OCI-LY7 (cell line): ENCODE results near the gene HOXD4. TPM values are rescaled to one million over a fixed set of nuclear protein-coding genes. Genes with fewer than 3 reads are reported as not detected.
A peak's percentile ranks its signal among the peaks of the same experiment; 100 is the strongest.

Experiments
- BruUV-seq: library from RNA; stranded (reverse); fragments of 400-500 nt; replicated peaks from 2 replicates; lab custom pipeline; 2021; lab: Mats Ljungman, UMichigan
- CTCF ChIA-PET: fragments of 300-600 bp; sonication (Branson Sonifier 250); formaldehyde crosslinking; loops from one replicate; lab custom pipeline; 2022; ENCODE audit warnings: antibody characterized with exemption; ENCODE audit not compliant: unreplicated experiment; lab: Charles Lee
- POLR2A ChIA-PET: fragments of 300-600 bp; sonication (Branson Sonifier 250); formaldehyde crosslinking; loops from one replicate; lab custom pipeline; 2022; ENCODE audit warnings: antibody characterized with exemption; lab: Charles Lee
- DNase-seq: peaks from one replicate; pipeline ENCODE4 v3.0.0-alpha.2; 2015; ENCODE audit warnings: low spot score
- H2AFZ ChIP-seq: fragments of 200-600 bp; sonication (generic), shearing (Covaris generic); 2 replicates; pipeline ENCODE4 v1.6.1; 2014; ENCODE audit warnings: mild to moderate bottlenecking, antibody characterized with exemption, low read length, moderate library complexity
- H3K27ac ChIP-seq: fragments of 200-600 bp; sonication (generic); 2 replicates; pipeline ENCODE4 v1.5.1; 2014; ENCODE audit warnings: mixed run types, low read depth, mild to moderate bottlenecking, moderate library complexity, low read length, inconsistent platforms; ENCODE audit not compliant: poor library complexity, severe bottlenecking
- H3K36me3 ChIP-seq: fragments of 200-600 bp; sonication (generic); 2 replicates; pipeline ENCODE4 v1.6.1; 2014; ENCODE audit warnings: mild to moderate bottlenecking, antibody characterized with exemption, low read length, moderate library complexity, mixed read lengths; ENCODE audit not compliant: insufficient read depth
- H3K4me1 ChIP-seq: fragments of 200-600 bp; sonication (generic); 2 replicates; pipeline ENCODE4 v1.5.1; 2014; ENCODE audit warnings: mild to moderate bottlenecking, low read length; ENCODE audit not compliant: insufficient read depth, poor library complexity, severe bottlenecking
- H3K4me2 ChIP-seq: fragments of 200-600 bp; sonication (generic); 2 replicates; pipeline ENCODE4 v1.6.1; 2014; ENCODE audit warnings: mild to moderate bottlenecking, low read length
- H3K4me3 ChIP-seq: fragments of 200-600 bp; sonication (generic); 2 replicates; pipeline ENCODE4 v1.5.1; 2014; ENCODE audit warnings: mild to moderate bottlenecking, low read depth, low read length; ENCODE audit not compliant: poor library complexity, severe bottlenecking
- H3K79me2 ChIP-seq: fragments of 200-600 bp; sonication (generic); 2 replicates; pipeline ENCODE4 v1.6.1; 2016; ENCODE audit warnings: low read depth, mild to moderate bottlenecking, low read length, moderate library complexity, mixed read lengths; ENCODE audit not compliant: insufficient read depth
- H3K9me2 ChIP-seq: fragments of 200-600 bp; sonication (generic); 2 replicates; pipeline ENCODE4 v1.6.1; 2016; ENCODE audit warnings: mild to moderate bottlenecking, low read length, mixed read lengths; ENCODE audit not compliant: insufficient read depth
- H3K9me3 ChIP-seq: fragments of 200-600 bp; sonication (generic); 2 replicates; pipeline ENCODE4 v1.6.1; 2014; ENCODE audit warnings: mild to moderate bottlenecking, mixed run types, low read length, mixed read lengths
- H4K20me1 ChIP-seq: fragments of 200-600 bp; sonication (generic); 2 replicates; pipeline ENCODE4 v1.6.1; 2014; ENCODE audit warnings: mild to moderate bottlenecking, antibody characterized with exemption, low read length, moderate library complexity, mixed read lengths; ENCODE audit not compliant: insufficient read depth
- CTCF ChIP-seq: fragments of 200-600 bp; sonication (generic); conservative IDR thresholded peaks from 2 replicates; pipeline ENCODE4 v1.5.1; 2014; ENCODE audit warnings: mild to moderate bottlenecking, antibody characterized with exemption, low read length, moderate library complexity, mixed read lengths
- EZH2phosphoT487 ChIP-seq: fragments of 200-600 bp; sonication (generic); IDR thresholded peaks from 2 replicates; pipeline ENCODE4 v1.6.1; 2018; ENCODE audit warnings: low read depth, borderline replicate concordance, mild to moderate bottlenecking, mixed run types, antibody characterized with exemption, low read length, moderate library complexity, mixed read lengths
- intact Hi-C: fragments of 100-400 bp; cut with micrococcal nuclease; formaldehyde crosslinking; loops from one replicate; pipeline ENCODE4 v1.10.0; 2022; ENCODE audit not compliant: unreplicated experiment
- total RNA-seq, 2 experiments: library from RNA; depleted of rRNA in 1 of 2; stranded (reverse); fragments of >200 nt in 1 of 2; shearing (Covaris generic) in 1 of 2; gene quantifications; 2 replicates each; pipeline ENCODE4 v1.2.3, GENCODE V29; 2014 to 2022

Gene HOXD4
- total RNA-seq, 2 experiments from 2014 or later = not detected

GRCh38 chr2:176132205-176133171 lies 18.9 kb upstream of the HOXD4 start:
- ChIA-PET CTCF (interaction anchor here (1.2 kb wide), 1 partner anchor 322 kb away, joined by 7 read pairs; no protein-coding TSS in a partner anchor), POLR2A (interaction anchor here (0.7 to 1.0 kb wide), 3 partner anchors 164 to 422 kb away, joined by 4 to 8 read pairs (median 7); no protein-coding TSS in a partner anchor)
- no peaks in the 10 kb centered on the region for H3K4me1 ChIP-seq
- intact Hi-C loops = no loop called here
- H2AFZ ChIP-seq = no peak overlapping the region
- H3K36me3 ChIP-seq = no peaks in the 10 kb centered on the region
- no TSS peak for BruUV-seq
- H3K4me3 ChIP-seq = peak overlapping the region; percentile 36
- DNase-seq = no peak
- H4K20me1 ChIP-seq = no peaks in the 10 kb centered on the region
- no peaks in the 10 kb centered on the region for H3K9me3 ChIP-seq
- H3K9me2 ChIP-seq = no peaks in the 10 kb centered on the region
- H3K4me2 ChIP-seq = peak overlapping the region; percentile 35
- no peaks in the 10 kb centered on the region for H3K79me2 ChIP-seq
- TF ChIP-seq EZH2phosphoT487 (peak; percentile 64; the same call in 1 of the 2 replicates), CTCF (no peak)
- H3K27ac ChIP-seq = no peak overlapping the region

GRCh38 chr2:176133389-176133788 lies 18.0 kb upstream of the HOXD4 start:
- Histone ChIP-seq H3K9me2 (no peaks in the 10 kb centered on the region), H3K9me3 (no peaks in the 10 kb centered on the region), H4K20me1 (no peaks in the 10 kb centered on the region), H3K4me3 (no peak overlapping the region), H3K36me3 (no peaks in the 10 kb centered on the region), H3K4me1 (no peaks in the 10 kb centered on the region), H3K4me2 (no peak overlapping the region), H3K27ac (no peak overlapping the region), H2AFZ (no peak overlapping the region), H3K79me2 (no peaks in the 10 kb centered on the region)
- DNase-seq = no peak
- intact Hi-C loops = no loop called here
- BruUV-seq = no TSS peak
- CTCF ChIA-PET = no interaction called here
- POLR2A ChIA-PET = interaction anchor here (0.7 kb wide), 1 partner anchor 455 kb away, joined by 3 read pairs; no protein-coding TSS in a partner anchor
- TF ChIP-seq CTCF = no peak
- no peak for TF ChIP-seq EZH2phosphoT487
